ENCODE results near the gene PRDM16. TPM values are rescaled to one million over a fixed set of nuclear protein-coding genes. Genes with fewer than 3 reads are reported as not detected.

Gene PRDM16
- total and polyA plus RNA-seq, 4 donors = 5.0 to 80.7 (median 41.5) TPM

DNA sequence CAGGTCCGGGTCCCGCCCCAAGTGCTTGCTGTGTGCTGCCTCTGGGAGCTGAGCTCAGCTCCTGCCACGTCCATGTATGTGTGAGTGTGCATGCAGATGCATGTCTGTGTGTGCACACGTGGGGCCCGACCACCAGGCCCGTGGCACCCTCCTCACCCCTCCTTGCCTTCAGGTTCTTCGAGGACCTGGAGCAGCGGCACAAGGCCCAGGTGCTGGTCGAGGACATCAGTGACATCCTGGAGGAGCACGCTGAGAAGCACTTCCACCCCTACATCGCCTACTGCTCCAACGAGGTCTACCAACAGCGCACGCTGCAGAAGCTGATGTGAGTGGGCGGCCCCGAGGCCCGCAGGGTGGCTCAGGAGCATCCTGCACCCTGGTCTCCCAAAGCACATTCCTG is 403.9 kb downstream of the PRDM16 start:
- no peaks in the 10 kb centered on the region for H3K9me3 ChIP-seq (ENCODE audit: control insufficient read depth, low read length)
- WGBS, 2 donors = 83 to 84% methylated on average over 17 of the region's 17 CpGs
- H3K4me1 ChIP-seq (ENCODE audit: control insufficient read depth in 1 of 2, insufficient read depth in 2 of 2, low read length in 2 of 2) = no peaks in the 10 kb centered on the region
- no peak overlapping the region for H3K4me3 ChIP-seq (ENCODE audit: low read length in 2 of 2)
- DNase-seq (no peak), ATAC-seq (ENCODE audit: low FRiP score) (no peak)
- no peak overlapping the region for H3K27ac ChIP-seq (ENCODE audit: low read depth in 1 of 2, low read length in 2 of 2)
- no peaks in the 10 kb centered on the region for H3K36me3 ChIP-seq (ENCODE audit: control insufficient read depth in 1 of 2, insufficient read depth in 2 of 2, low read length in 1 of 2)
- H3K27me3 ChIP-seq (ENCODE audit: control insufficient read depth in 1 of 2, insufficient read depth in 2 of 2, low read length in 1 of 2) = no peaks in the 10 kb centered on the region
- intact Hi-C loops (cut with DNase I) = no loop called here

GRCh38 chr1:3473381-3473844 is 404.4 kb downstream of the PRDM16 start:
- intact Hi-C loops (cut with DNase I) = no loop called here
- H3K4me1 ChIP-seq (ENCODE audit: control insufficient read depth in 1 of 2, insufficient read depth in 2 of 2, low read length in 2 of 2) = no peaks in the 10 kb centered on the region
- WGBS, 2 donors = 57 to 59% methylated on average over 20 of the region's 20 CpGs
- H3K9me3 ChIP-seq (ENCODE audit: control insufficient read depth, low read length) = no peaks in the 10 kb centered on the region
- no peaks in the 10 kb centered on the region for H3K27me3 ChIP-seq (ENCODE audit: control insufficient read depth in 1 of 2, insufficient read depth in 2 of 2, low read length in 1 of 2)
- DNase-seq (no peak), ATAC-seq (ENCODE audit: low FRiP score) (no peak)
- no peaks in the 10 kb centered on the region for H3K36me3 ChIP-seq (ENCODE audit: control insufficient read depth in 1 of 2, insufficient read depth in 2 of 2, low read length in 1 of 2)
- no peak overlapping the region for H3K4me3 ChIP-seq (ENCODE audit: low read length in 2 of 2)
- no peak overlapping the region for H3K27ac ChIP-seq (ENCODE audit: low read depth in 1 of 2, low read length in 2 of 2)

DNA sequence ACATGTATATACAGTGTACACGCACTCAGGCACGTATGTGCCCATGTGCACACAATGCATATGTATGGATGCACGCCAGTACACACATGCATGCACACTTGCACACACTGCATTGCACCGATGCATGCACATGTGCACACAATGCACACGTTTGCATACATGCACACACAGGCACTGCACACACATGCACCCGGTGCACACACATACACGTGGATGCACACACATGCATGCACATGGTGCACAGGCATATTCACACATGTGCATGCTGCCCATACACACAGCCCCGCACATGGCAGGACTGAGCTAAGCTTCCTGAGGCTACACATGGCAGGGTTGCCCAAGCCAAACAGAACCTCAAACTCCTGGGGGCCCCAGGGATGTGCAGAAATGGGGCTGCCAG is 405.0 kb downstream of the PRDM16 start:
- WGBS, 2 donors = 82 to 84% methylated on average over 8 of the region's 8 CpGs
- no peaks in the 10 kb centered on the region for H3K36me3 ChIP-seq (ENCODE audit: control insufficient read depth in 1 of 2, insufficient read depth in 2 of 2, low read length in 1 of 2)
- H3K27me3 ChIP-seq (ENCODE audit: control insufficient read depth in 1 of 2, insufficient read depth in 2 of 2, low read length in 1 of 2) = no peaks in the 10 kb centered on the region
- H3K4me1 ChIP-seq (ENCODE audit: control insufficient read depth in 1 of 2, insufficient read depth in 2 of 2, low read length in 2 of 2) = no peaks in the 10 kb centered on the region
- DNase-seq = no peak
- no peaks in the 10 kb centered on the region for H3K9me3 ChIP-seq (ENCODE audit: control insufficient read depth, low read length)
- no peak for ATAC-seq (ENCODE audit: low FRiP score)
- intact Hi-C loops (cut with DNase I) = no loop called here
- no peak overlapping the region for H3K4me3 ChIP-seq (ENCODE audit: low read length in 2 of 2)
- H3K27ac ChIP-seq (ENCODE audit: low read depth in 1 of 2, low read length in 2 of 2) = no peak overlapping the region

GRCh38 chr1:3474421-3474820 is 405.4 kb downstream of the PRDM16 start:
- Histone ChIP-seq H3K4me1 (ENCODE audit: control insufficient read depth in 1 of 2, insufficient read depth in 2 of 2, low read length in 2 of 2) (no peaks in the 10 kb centered on the region), H3K27me3 (ENCODE audit: control insufficient read depth in 1 of 2, insufficient read depth in 2 of 2, low read length in 1 of 2) (no peaks in the 10 kb centered on the region), H3K4me3 (ENCODE audit: low read length in 2 of 2) (no peak overlapping the region), H3K9me3 (ENCODE audit: control insufficient read depth, low read length) (no peaks in the 10 kb centered on the region), H3K36me3 (ENCODE audit: control insufficient read depth in 1 of 2, insufficient read depth in 2 of 2, low read length in 1 of 2) (no peaks in the 10 kb centered on the region), H3K27ac (ENCODE audit: low read depth in 1 of 2, low read length in 2 of 2) (no peak overlapping the region)
- intact Hi-C loops (cut with DNase I) = no loop called here
- ATAC-seq (ENCODE audit: low FRiP score) = no peak
- 48 to 52% methylated on average over 10 of the region's 10 CpGs for WGBS, 2 donors
- DNase-seq = no peak

GRCh38 chr1:3475839-3476573 is 407.0 kb downstream of the PRDM16 start:
- H3K27me3 ChIP-seq (ENCODE audit: control insufficient read depth in 1 of 2, insufficient read depth in 2 of 2, low read length in 1 of 2) = no peaks in the 10 kb centered on the region
- H3K4me1 ChIP-seq (ENCODE audit: control insufficient read depth in 1 of 2, insufficient read depth in 2 of 2, low read length in 2 of 2) = no peaks in the 10 kb centered on the region
- H3K36me3 ChIP-seq (ENCODE audit: control insufficient read depth in 1 of 2, insufficient read depth in 2 of 2, low read length in 1 of 2) = no peaks in the 10 kb centered on the region
- H3K4me3 ChIP-seq (ENCODE audit: low read length in 2 of 2) = no peak overlapping the region
- H3K9me3 ChIP-seq (ENCODE audit: control insufficient read depth, low read length) = no peaks in the 10 kb centered on the region
- H3K27ac ChIP-seq (ENCODE audit: low read depth in 1 of 2, low read length in 2 of 2) = no peak overlapping the region
- intact Hi-C loops (cut with DNase I) = no loop called here
- ATAC-seq (ENCODE audit: low FRiP score) (no peak), DNase-seq (no peak)
- 65 to 71% methylated on average over 14 of the region's 14 CpGs for WGBS, 2 donors

- Histone ChIP-seq H3K4me1 (ENCODE audit: control insufficient read depth in 1 of 2, insufficient read depth in 2 of 2, low read length in 2 of 2) (no peaks in the 10 kb centered on the region), H3K27ac (ENCODE audit: low read depth in 1 of 2, low read length in 2 of 2) (no peak overlapping the region), H3K36me3 (ENCODE audit: control insufficient read depth in 1 of 2, insufficient read depth in 2 of 2, low read length in 1 of 2) (no peaks in the 10 kb centered on the region), H3K4me3 (ENCODE audit: low read length in 2 of 2) (no peak overlapping the region), H3K9me3 (ENCODE audit: control insufficient read depth, low read length) (no peaks in the 10 kb centered on the region), H3K27me3 (ENCODE audit: control insufficient read depth in 1 of 2, insufficient read depth in 2 of 2, low read length in 1 of 2) (no peaks in the 10 kb centered on the region)
- intact Hi-C loops (cut with DNase I) = no loop called here
- ATAC-seq (ENCODE audit: low FRiP score) (no peak), DNase-seq (no peak)
- 70 to 79% methylated on average over 14 to 16 of the region's 16 CpGs for WGBS, 2 donors
These were observed 407.7 kb downstream of the PRDM16 start for GRCh38 chr1:3476666-3477065.

DNA sequence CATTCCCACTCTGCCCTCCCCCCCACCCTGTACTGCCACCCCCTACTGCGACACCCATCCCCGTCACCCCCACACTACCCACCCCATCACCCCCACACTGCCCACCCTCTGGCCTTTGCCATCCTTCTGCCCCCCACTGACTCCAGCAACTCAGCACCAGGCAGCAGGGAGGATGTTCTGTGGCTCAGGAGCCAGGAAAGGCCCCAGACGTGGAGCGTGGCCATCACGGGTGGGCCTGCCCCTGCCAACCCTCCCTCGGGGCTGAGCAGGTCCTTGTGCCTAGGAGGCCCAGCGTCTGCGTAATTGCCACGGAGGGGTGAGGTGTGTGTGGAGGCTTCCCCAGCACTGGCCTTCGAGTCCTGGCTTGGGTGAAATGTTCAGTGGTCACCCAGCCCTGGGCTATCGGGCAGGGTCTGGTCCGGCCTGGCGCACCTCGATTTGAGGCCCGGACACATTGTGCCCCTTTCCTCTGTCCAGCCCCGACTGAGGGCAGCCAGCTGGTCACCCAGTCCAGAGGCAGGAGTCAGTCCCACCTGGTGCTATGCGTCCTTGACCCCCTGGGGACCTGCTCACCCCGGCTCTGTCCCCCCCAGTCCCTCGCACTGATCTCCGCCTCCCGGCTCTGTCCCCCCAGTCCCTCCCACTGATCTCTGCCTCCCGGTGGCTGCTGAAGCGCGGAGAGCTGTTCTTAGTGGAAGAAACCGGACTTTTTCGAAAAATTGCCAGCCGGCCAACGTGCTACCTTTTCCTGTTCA is 408.4 kb downstream of the PRDM16 start:
- Histone ChIP-seq H3K27me3 (ENCODE audit: control insufficient read depth in 1 of 2, insufficient read depth in 2 of 2, low read length in 1 of 2) (no peaks in the 10 kb centered on the region), H3K27ac (ENCODE audit: low read depth in 1 of 2, low read length in 2 of 2) (no peak overlapping the region), H3K36me3 (ENCODE audit: control insufficient read depth in 1 of 2, insufficient read depth in 2 of 2, low read length in 1 of 2) (no peaks in the 10 kb centered on the region), H3K4me1 (ENCODE audit: control insufficient read depth in 1 of 2, insufficient read depth in 2 of 2, low read length in 2 of 2) (no peaks in the 10 kb centered on the region), H3K9me3 (ENCODE audit: control insufficient read depth, low read length) (no peaks in the 10 kb centered on the region), H3K4me3 (ENCODE audit: low read length in 2 of 2) (no peak overlapping the region)
- no peak for ATAC-seq (ENCODE audit: low FRiP score)
- no peak for DNase-seq
- 34 to 40% methylated on average over 27 to 28 of the region's 28 CpGs for WGBS, 2 donors
- intact Hi-C loops (cut with DNase I) = no loop called here

GRCh38 chr1:3478187-3478586 is 409.2 kb downstream of the PRDM16 start:
- ATAC-seq (ENCODE audit: low FRiP score) = no peak
- Histone ChIP-seq H3K4me1 (ENCODE audit: control insufficient read depth in 1 of 2, insufficient read depth in 2 of 2, low read length in 2 of 2) (no peaks in the 10 kb centered on the region), H3K4me3 (ENCODE audit: low read length in 2 of 2) (no peak overlapping the region), H3K27me3 (ENCODE audit: control insufficient read depth in 1 of 2, insufficient read depth in 2 of 2, low read length in 1 of 2) (no peaks in the 10 kb centered on the region), H3K36me3 (ENCODE audit: control insufficient read depth in 1 of 2, insufficient read depth in 2 of 2, low read length in 1 of 2) (no peaks in the 10 kb centered on the region), H3K9me3 (ENCODE audit: control insufficient read depth, low read length) (no peaks in the 10 kb centered on the region), H3K27ac (ENCODE audit: low read depth in 1 of 2, low read length in 2 of 2) (no peak overlapping the region)
- intact Hi-C loops (cut with DNase I) = no loop called here
- WGBS, 2 donors = 60 to 68% methylated on average over 23 to 24 of the region's 24 CpGs
- no peak for DNase-seq

Measured in aorta (tissue), 5 donors.